ENCODE results near the gene MOK.

Gene MOK

GRCh38 chr14:102252834-102253801 is 51.8 kb downstream of the MOK start:
- no peak overlapping the region for H3K27ac ChIP-seq
- no peak for TF ChIP-seq ZFX (IDR thresholded peaks at IDR 0.05)
- TF ChIP-seq CTCF (conservative IDR thresholded peaks at IDR 0.05) = no peak

- TF ChIP-seq CTCF (conservative IDR thresholded peaks at IDR 0.05) (no peak), ZFX (IDR thresholded peaks at IDR 0.05) (no peak)
- no peak overlapping the region for H3K27ac ChIP-seq
Observed at GRCh38 chr14:102251161-102251560, 53.8 kb downstream of the MOK start.

- no peak for TF ChIP-seq ZFX (IDR thresholded peaks at IDR 0.05)
- TF ChIP-seq CTCF (conservative IDR thresholded peaks at IDR 0.05) = no peak
- no peak overlapping the region for H3K27ac ChIP-seq
Observed at GRCh38 chr14:102250636-102251035, 54.3 kb downstream of the MOK start.

GRCh38 chr14:102249981-102250380 is 55.0 kb downstream of the MOK start:
- H3K27ac ChIP-seq = no peak overlapping the region
- no peak for TF ChIP-seq ZFX (IDR thresholded peaks at IDR 0.05)
- TF ChIP-seq CTCF (conservative IDR thresholded peaks at IDR 0.05) = no peak

GRCh38 chr14:102249041-102249440 is 55.9 kb downstream of the MOK start:
- H3K27ac ChIP-seq = no peak overlapping the region
- TF ChIP-seq ZFX (IDR thresholded peaks at IDR 0.05) (no peak), CTCF (conservative IDR thresholded peaks at IDR 0.05) (no peak)

- no peak overlapping the region for H3K27ac ChIP-seq
Observed at GRCh38 chr14:102248121-102248520, 56.8 kb downstream of the MOK start.

More at GRCh38 chr14:102248121-102248520, 56.8 kb downstream of the MOK start:
- TF ChIP-seq ZFX (IDR thresholded peaks at IDR 0.05) (no peak), CTCF (conservative IDR thresholded peaks at IDR 0.05) (no peak)

Data from C4-2B (cell line).